ELF-1 (cell line): ENCODE data around the gene GPR31.
"Not testable (repeated sequence)": the region's sequence is repeated elsewhere in the genome, so short reads cannot be mapped to it uniquely, and the experiment has no call there.

ENCODE experiments used
- DNase-seq: peaks from one replicate; pipeline ENCODE4 v3.0.0-alpha.2; 2016; ENCODE audit warnings: low read depth, low spot score

The GPR31 gene, protein sequence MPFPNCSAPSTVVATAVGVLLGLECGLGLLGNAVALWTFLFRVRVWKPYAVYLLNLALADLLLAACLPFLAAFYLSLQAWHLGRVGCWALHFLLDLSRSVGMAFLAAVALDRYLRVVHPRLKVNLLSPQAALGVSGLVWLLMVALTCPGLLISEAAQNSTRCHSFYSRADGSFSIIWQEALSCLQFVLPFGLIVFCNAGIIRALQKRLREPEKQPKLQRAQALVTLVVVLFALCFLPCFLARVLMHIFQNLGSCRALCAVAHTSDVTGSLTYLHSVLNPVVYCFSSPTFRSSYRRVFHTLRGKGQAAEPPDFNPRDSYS

DNA sequence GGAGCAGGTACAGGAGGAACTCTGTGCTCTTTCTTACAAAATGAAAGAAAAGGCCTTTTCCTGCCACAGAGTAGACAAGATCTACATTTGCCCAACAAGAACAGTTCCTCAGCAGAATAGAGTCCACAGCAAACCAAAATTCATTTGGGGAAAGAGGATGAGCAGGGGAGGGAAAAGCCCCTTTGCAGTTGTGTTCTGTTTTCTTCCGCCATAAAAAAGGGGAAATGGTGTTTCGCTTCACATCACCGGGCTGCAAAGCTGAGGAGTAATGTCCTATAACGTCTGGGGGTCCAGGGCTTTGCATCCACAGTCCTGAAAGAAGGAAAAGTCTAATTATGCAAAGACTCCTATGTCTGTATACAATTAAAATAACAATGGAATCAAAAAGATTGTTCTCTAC lies at the start of gene GPR31:
Gene GPR31, minus strand, starts transcription at position 118 of the 400 bp plus-strand sequence. CDS start 149 bp downstream, outside the sequence.
- no peak for DNase-seq

DNA sequence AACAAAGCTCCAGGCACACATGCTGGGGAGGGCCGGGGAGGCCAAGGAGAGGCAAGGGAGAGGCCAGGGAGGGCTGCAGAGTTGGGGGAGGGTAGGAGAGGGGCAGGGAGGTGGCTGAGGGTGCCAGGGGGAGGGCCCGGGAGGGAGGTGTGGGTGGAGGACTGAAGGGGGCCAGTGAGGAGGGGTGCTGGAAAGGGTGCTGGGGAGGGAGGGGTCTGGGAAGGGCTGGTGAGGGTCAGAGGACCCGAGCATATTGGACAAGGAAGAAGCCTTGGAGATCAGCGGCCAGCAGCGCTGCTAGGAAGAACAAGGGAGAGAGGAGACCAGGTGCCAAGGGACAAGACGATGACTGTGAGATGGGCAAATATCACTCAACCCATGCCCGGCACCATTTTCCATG lies 49.7 kb upstream of the GPR31 start:
- no peak for DNase-seq

DNA sequence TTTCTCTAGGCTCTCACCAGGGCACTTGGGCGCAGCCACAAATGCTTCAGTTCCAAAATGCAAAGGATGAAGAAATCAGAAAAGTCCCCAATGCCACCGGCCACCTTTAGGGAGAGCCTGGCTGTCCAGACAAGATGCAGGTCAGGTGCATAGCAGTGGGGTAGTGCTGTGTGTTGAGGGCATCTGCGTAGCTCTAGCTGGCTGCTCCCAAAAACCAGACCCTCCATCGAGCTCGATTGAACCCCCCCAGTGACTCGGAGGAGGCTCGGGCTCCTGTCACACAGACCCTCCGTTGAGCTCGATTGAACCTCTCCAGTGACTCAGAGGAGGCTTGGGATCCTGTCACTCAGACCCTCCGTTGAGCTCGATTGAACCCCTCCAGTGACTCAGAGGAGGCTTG lies 47.5 kb upstream of the GPR31 start:
- DNase-seq: not testable (repeated sequence)

DNA sequence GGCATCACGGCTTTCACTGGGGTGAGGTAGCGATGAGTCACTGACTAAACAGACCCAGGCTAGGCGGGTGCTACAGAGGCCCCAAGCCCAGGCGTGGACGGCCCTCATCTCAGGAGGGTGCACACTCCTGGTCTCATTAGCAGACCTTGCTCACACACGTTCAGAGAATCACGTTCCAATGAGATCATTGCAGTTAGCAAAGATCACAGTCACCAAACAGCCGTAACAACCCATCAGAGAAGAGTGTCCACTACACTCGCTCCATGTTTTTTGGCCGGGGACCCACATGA lies 46.2 kb upstream of the GPR31 start:
- DNase-seq: peak; percentile 58

DNA sequence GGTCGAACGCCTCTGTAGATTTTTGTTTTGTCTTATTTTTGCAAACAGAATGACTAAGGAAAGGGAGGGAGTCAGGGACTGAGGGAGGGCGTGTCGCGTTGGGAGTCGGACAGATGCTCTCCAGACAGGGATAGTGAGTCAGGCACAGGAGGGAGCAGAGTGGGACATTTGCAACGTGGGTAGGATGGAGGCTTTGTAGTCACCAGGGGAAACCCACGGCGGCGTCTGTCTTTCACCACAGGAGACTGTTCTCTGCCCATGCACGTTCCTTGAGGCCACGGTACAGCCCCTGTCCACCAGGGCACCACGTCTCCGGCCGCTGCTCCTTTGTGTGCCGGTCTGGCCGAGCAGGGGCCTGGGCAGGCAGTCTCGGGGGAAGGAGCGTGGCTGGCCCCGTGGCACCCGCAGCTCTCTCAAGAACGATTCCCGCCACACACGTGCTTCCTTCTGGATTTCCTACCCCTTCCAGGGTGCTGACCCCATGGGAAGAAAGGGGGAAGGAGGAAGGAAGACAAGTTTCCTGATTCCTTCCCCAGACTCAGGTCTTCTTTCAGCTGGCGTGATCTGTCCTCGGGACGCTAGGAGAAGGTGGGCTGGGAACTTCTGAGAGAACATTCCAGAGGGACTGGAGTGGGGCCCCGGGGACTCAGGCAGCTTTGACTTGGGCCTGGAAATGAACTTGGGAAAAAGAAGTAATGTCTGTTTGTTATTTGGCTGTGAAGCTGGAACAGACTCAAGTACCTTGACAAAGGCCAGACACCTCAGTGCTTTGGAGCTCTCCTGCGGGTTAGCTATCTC lies 45.7 kb upstream of the GPR31 start:
- not testable (repeated sequence) for DNase-seq

DNA sequence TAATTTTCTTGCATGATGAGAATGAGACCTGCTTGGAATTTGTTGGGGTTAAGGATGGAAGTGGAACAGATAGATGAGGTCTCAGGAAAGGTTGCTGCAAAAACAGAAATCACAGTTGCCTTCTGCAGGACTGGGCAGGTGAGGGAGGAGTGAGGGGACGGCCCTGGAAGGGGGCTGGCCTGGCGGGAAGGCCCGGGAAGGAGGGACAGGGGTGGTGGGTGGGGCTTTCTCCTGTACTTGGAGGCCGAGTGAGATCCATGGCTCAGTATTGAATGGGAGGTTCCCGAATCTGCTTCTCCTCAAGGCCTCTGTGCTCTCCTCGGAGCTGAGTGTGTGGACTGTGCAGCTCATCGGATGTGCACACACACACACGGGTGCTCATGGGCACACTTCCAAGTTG lies 44.8 kb upstream of the GPR31 start:
- DNase-seq: not testable (repeated sequence)

DNA sequence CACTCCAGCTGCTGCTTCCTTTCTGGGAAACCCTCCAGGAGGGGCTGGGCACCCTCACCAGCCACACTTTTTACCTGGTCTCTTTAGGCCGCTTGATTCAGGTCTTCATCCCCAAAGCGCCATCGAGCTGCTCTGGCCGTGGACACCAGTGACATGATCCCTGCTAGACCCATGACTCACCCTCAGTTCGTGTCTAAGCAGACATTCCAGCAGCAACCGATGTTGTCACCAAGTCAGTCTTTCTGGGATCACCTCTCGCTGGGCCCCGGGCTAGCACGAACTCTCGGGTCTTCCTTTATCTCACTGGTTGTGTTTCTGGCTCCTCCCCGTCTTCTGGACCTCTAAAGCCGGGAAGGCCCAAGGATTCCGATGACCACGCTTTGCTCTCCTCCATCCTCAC lies 43.0 kb upstream of the GPR31 start:
- DNase-seq: no peak

DNA sequence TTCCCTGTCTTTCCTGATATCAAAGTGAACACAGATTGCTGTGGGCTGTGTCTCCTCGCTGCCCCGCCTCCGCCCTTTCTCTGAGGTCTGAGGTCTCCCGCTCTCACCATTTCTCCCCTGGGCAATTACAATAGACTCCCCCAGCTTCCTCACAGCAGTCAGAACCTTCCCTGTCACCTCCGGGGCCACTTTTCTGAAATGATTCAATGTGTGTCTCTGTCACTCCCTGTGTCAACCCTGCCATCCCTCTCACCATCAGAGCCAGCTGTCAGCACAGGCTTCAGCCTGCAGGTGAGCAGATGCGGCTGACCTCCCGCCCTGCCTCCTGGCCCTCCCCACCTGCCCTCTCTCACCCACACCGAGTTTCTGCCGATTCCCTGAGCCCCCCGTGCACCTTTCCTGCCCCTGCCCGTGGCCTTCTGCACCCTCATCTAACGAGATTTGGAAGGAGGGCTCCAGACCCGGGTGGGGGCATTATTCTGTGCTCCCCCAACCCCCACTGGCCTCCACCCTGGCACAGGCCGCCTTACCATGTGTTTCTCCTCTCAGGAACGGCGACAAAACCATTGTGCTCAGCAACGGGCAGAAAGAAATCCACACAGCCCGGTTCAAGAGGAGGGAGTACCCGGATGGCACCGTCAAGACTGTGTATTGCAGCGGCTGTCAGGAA lies 38.3 kb upstream of the GPR31 start:
- DNase-seq: peak; percentile 41

DNA sequence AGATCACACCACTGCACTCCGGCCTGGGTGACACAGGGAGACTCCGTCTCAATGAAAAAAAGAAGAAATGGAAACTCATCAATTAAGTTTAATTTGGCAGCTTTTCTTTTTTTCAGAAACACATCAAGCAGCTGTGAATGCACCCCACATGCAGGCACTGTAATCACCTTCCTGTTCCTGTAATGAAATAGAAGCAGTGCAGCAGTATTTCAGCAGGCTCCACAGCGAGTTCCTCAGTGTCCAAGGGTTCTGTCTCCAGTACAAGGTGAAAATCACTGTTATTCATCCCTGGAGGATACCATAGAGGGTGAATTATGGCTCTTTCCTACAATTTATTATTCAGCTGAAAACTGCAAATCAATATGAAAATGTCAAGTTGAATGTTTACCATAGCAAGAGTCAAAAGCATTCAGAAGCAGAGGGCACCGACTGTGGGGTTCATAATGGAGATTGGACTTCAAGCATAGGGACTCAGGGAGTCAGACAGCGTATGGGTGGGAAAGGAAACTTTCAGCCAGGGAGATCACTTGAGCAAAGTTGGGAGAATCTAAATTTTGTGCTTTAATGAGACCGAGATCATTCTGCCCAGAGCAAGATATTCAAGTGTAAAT lies 35.8 kb upstream of the GPR31 start:
- DNase-seq: not testable (repeated sequence)

DNA sequence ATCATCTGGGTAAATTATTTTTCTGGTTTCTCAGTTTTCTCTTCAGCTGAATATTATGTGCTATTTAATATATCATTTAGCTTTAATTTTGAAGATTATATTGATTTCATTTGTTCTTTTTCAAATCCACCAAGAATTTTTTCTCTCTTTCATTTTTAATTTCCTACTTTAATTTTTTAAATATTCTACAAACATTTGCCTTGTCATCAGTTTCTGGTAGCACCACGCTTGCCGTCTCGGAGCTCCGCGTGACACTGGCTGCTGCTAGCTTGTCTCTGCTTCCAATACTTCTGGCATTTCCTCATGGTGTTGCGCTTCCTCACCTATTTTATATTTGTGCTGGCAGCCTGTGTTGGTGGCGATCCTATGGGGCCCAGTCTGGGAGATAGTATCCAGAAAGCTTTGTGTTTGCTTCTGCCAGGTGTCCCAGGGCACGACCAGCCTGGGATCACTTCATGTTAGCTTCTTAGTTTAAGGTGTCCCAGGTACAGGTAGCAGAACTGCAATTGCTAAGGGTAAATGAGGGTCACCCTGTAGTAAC lies 33.3 kb upstream of the GPR31 start:
- not testable (repeated sequence) for DNase-seq

DNA sequence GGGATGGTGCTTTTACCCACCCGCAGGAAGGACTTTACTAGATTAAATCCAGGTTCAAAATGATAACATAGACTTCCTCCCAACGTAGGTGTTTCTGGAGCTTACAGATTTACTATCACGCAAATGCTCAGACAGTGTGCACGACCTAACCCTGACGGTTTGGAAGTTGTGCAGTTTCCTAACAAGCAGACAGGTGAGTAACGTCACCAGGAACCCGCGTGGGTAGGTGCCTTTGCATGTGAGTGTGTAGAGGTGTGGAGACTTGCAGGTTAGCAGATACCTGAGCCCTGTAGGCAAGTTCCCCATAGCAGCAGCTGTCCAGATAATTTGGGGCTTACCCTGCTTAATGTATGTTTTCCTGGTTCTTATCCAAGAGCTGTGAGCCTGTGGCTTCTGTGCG lies 29.5 kb upstream of the GPR31 start:
- not testable (repeated sequence) for DNase-seq

DNA sequence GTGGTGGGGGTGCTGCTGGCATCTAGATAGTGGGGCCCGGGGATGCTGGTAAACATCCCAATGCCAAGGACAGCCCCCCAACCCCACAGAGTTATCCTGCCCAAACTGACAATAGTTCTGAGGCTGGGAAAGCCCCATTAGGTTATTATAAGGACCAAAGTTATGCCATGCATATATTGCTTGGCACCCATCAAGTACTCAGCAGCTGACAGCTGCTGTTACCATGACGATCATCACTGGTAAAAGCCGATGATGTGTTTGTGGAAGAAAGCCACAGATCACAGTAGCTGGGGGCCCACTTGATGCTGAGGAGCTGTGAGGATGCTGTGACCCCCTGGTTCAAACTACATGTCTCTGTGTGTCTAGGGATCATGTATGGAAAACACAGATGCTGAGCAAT lies 27.3 kb upstream of the GPR31 start:
- not testable (repeated sequence) for DNase-seq

DNA sequence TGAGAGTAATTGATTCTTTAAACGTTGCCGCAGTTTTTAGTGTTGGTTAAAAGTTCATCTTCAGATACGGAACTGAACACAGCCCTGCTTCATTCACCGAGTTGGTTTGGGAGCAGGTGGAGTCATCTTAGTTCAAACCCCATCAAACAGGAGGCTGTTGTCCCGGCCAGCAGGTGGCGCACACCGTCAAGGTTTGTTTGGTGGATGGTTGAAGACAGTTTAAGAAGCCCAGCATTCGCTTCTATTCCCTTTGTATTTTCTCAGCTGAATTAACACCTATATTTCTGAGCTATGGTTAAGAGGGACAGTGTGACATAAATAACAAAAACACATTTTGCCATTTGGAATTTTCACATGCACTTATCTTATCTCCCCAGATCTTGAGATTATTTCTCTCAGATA lies 25.1 kb upstream of the GPR31 start:
- DNase-seq: not testable (repeated sequence)

DNA sequence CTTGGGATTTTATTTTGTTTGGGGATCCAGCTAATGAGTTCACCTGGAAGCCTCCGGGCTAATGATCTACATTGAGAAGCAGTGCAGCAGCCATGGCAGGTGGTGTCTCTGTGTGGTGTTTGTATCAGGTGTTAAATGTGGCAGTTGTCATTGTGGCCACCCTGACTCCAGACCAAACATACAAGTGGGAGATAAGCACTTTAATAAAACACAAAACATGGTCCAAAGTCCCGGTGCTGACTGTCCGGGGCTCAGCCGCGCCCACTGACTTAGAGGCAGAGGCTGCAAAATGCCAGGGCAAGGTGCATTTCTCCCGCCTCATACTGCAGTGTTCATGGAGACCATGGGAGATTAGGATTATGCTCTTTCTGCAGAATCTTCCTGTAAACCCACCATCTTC lies 23.6 kb upstream of the GPR31 start:
- not testable (repeated sequence) for DNase-seq

DNA sequence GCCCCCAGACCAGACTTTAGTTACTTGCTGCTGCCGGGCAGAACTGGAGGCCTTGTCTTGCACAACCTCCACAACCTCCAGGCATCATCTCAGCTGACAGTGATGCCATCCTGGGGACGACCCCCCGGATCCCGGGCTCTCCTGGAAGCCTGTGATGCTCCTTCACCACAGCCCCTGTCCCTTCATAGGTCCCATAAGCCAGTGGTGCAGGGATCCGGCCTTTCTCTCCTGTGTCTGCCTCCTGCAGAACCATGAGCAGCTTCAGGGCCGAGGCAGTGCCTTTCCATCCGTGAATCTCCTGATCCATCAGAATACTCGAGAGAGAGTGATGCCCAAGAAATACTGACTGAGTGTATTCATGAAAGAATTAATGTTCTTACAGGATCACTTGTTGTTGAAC lies 22.3 kb upstream of the GPR31 start:
- not testable (repeated sequence) for DNase-seq

DNA sequence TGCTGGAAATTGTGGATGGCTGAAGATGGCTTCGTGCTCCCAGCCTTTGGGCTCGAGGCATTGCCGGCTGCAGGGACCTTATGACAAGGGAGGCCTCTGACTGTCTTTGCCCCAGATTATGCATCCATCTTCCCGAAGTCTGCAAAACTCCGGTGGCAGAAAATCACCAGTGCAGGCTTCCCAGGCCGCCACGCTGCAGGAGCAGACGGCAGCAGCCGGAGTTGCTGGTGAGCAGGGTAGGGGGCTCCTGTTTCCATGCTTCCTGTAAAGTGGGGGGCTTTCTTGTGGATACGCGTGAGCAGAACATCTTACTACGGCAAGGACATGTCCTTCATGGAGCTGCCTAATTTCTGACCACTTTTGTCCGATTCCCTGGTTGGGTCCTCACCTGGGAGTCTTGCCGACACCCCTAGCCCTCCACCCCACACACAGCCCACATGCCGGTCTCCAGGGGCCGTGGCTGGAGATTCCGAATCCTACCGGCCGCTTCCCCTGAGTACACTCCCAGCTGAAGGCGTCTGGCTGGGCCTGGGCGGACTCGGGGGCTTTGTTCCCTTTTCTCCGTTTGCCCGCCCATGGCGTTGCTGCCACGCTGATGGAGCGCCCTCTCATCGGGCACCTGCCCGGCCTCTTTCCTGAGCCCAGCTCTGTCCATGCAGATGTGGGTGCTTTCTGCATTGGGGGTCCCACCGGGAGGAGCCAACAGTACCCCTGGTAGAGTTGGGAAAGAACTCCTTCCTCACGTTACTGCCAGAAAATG lies 21.3 kb upstream of the GPR31 start:
- not testable (repeated sequence) for DNase-seq

DNA sequence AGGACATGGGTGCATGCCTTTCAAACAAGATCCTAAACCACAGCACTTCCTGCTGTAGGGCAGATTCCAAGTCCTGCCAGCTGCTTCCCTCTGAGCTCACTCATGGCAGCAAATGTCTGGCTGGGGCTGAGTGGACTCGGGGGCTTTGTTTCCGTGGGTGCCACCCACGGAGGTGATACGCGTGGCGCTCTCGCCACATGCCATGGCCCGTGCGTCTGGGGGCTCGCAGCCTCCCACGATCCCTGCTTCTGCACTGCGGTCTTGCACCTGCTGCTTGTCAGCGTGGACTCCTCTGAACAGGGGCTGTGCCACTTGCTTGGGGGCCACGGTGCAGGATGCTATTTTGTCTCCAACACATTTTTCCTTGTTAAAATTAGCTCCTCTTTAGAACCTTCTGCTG lies 19.5 kb upstream of the GPR31 start:
- not testable (repeated sequence) for DNase-seq

DNA sequence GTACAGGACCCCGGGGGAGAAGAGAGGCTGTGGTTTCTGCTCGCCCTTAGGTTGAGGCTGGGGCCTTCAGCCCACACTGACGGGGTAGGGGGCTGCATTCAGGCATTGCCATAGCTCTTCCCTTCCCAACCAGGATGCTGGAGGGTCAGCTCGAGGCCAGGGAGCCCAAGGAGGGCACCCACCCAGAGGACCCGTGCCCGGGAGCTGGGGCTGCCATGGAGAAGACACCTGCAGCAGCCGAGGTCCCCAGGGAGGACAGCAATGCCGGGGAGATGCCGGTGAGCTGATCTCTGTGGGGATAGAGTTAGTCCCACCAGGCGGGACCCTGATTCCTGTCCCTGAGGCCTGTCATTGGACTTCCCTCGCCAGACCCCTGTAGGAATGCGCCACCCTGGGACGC lies 14.2 kb upstream of the GPR31 start:
- DNase-seq: not testable (repeated sequence)

DNA sequence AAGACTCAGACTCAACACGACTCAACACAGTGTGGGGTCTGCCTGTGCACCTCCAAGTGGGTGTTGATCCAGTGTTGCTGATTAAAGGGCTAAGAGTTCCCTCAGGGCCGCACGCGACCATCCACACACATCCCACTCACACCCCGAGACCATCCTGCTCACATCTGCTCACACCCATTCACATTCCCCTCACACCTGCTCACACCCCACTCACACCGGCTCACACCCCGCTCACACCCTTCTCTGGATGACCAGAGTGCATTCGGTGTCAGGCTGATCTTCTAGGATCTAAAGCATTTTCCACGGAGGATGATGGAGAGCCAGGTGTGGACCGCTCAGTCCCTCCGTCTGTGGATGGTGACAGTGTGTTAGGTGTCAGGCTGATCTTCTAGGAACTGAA lies 13.5 kb upstream of the GPR31 start:
- not testable (repeated sequence) for DNase-seq

DNA sequence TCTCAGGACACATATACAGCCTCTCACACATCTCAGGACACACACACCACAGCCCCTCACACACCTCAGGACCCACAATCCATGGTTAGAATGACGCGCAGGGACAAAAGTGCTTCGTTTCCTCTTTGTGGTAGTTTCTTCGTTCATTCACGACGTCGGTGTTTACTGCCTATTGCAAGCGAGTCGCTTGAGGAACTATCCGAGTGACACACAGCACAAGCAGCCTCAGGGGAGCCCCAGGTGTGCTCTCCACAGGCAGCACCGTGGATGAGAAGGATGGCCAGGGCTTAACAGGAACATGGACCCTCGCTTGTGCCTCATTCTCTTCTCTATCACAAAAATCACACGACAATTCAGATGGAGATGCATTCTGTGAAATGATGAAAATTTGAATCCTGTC lies 12.1 kb upstream of the GPR31 start:
- DNase-seq: not testable (repeated sequence)

DNA sequence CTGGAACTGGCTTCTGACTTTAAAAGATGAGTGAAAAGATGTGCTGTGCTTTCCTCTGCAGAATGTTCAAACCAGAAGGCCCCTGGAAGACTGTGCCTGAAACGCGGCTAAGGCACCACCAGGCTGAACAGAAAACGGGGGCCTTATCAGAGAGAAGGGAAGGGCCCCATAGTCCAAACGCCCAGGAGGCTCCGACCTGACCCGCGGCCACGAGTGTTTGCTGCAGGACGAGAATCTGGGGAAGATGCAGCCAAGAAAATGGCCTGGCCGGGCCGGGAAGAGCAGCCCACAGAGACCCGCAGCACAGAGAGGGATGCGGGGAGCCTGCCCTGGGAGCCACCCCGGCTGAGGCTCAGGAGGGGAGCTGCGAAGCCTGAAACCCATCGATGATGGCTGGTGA lies 10.5 kb upstream of the GPR31 start:
- not testable (repeated sequence) for DNase-seq
